ENCODE results near the gene NBPF3.
"Not testable (repeated sequence)": the region's sequence is repeated elsewhere in the genome, so short reads cannot be mapped to it uniquely, and the experiment has no call there.

DNA sequence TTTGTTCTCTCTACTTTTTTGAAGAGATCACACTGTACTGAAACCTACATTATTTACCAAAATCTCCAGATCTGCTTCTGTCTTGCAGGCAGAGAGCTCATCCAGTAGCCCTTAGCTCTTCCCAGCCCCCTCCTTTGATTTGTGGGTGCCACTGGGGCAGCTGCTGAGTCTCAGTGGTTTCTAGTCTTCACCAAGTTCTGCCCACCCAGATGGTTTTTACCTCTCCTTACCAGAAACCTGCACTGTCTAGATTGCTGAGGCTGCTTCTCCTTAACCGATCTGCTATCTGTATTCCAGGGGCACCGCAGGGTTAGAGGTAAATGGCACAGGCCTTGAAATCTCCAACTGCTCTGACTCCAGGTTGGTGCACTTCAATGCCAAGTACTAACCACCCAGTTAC, 6.7 kb downstream of the NBPF3 start:
- TF ChIP-seq, protein P1, sequence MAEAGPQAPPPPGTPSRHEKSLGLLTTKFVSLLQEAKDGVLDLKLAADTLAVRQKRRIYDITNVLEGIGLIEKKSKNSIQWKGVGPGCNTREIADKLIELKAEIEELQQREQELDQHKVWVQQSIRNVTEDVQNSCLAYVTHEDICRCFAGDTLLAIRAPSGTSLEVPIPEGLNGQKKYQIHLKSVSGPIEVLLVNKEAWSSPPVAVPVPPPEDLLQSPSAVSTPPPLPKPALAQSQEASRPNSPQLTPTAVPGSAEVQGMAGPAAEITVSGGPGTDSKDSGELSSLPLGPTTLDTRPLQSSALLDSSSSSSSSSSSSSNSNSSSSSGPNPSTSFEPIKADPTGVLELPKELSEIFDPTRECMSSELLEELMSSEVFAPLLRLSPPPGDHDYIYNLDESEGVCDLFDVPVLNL (CRISPR knock-in tag; IDR thresholded peaks at IDR 0.05; ENCODE audit: borderline replicate concordance, low read depth): not testable (repeated sequence)
- TF ChIP-seq, protein P2, sequence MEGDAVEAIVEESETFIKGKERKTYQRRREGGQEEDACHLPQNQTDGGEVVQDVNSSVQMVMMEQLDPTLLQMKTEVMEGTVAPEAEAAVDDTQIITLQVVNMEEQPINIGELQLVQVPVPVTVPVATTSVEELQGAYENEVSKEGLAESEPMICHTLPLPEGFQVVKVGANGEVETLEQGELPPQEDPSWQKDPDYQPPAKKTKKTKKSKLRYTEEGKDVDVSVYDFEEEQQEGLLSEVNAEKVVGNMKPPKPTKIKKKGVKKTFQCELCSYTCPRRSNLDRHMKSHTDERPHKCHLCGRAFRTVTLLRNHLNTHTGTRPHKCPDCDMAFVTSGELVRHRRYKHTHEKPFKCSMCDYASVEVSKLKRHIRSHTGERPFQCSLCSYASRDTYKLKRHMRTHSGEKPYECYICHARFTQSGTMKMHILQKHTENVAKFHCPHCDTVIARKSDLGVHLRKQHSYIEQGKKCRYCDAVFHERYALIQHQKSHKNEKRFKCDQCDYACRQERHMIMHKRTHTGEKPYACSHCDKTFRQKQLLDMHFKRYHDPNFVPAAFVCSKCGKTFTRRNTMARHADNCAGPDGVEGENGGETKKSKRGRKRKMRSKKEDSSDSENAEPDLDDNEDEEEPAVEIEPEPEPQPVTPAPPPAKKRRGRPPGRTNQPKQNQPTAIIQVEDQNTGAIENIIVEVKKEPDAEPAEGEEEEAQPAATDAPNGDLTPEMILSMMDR (IDR thresholded peaks at IDR 0.05): not testable (repeated sequence)
- TF ChIP-seq, protein P3, sequence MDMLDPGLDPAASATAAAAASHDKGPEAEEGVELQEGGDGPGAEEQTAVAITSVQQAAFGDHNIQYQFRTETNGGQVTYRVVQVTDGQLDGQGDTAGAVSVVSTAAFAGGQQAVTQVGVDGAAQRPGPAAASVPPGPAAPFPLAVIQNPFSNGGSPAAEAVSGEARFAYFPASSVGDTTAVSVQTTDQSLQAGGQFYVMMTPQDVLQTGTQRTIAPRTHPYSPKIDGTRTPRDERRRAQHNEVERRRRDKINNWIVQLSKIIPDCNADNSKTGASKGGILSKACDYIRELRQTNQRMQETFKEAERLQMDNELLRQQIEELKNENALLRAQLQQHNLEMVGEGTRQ (CRISPR knock-in tag; IDR thresholded peaks at IDR 0.05): not testable (repeated sequence)
- not testable (repeated sequence) for TF ChIP-seq SMAD3 (CRISPR knock-in tag; IDR thresholded peaks at IDR 0.05; ENCODE audit: borderline replicate concordance); NR2C2 (CRISPR knock-in tag; IDR thresholded peaks at IDR 0.05); JUN (CRISPR knock-in tag; IDR thresholded peaks at IDR 0.05); TP53 (CRISPR knock-in tag; IDR thresholded peaks at IDR 0.05); SP1 (CRISPR knock-in tag; conservative IDR thresholded peaks at IDR 0.05)
- TF ChIP-seq, protein P4, sequence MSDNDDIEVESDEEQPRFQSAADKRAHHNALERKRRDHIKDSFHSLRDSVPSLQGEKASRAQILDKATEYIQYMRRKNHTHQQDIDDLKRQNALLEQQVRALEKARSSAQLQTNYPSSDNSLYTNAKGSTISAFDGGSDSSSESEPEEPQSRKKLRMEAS (CRISPR knock-in tag; IDR thresholded peaks at IDR 0.05): not testable (repeated sequence)
- TF ChIP-seq, protein P5, sequence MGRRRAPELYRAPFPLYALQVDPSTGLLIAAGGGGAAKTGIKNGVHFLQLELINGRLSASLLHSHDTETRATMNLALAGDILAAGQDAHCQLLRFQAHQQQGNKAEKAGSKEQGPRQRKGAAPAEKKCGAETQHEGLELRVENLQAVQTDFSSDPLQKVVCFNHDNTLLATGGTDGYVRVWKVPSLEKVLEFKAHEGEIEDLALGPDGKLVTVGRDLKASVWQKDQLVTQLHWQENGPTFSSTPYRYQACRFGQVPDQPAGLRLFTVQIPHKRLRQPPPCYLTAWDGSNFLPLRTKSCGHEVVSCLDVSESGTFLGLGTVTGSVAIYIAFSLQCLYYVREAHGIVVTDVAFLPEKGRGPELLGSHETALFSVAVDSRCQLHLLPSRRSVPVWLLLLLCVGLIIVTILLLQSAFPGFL (CRISPR knock-in tag; IDR thresholded peaks at IDR 0.05; ENCODE audit: borderline replicate concordance): not testable (repeated sequence)
- TF ChIP-seq, protein P6, sequence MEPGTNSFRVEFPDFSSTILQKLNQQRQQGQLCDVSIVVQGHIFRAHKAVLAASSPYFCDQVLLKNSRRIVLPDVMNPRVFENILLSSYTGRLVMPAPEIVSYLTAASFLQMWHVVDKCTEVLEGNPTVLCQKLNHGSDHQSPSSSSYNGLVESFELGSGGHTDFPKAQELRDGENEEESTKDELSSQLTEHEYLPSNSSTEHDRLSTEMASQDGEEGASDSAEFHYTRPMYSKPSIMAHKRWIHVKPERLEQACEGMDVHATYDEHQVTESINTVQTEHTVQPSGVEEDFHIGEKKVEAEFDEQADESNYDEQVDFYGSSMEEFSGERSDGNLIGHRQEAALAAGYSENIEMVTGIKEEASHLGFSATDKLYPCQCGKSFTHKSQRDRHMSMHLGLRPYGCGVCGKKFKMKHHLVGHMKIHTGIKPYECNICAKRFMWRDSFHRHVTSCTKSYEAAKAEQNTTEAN (CRISPR knock-in tag; IDR thresholded peaks at IDR 0.05): not testable (repeated sequence)
- TF ChIP-seq, protein P7, sequence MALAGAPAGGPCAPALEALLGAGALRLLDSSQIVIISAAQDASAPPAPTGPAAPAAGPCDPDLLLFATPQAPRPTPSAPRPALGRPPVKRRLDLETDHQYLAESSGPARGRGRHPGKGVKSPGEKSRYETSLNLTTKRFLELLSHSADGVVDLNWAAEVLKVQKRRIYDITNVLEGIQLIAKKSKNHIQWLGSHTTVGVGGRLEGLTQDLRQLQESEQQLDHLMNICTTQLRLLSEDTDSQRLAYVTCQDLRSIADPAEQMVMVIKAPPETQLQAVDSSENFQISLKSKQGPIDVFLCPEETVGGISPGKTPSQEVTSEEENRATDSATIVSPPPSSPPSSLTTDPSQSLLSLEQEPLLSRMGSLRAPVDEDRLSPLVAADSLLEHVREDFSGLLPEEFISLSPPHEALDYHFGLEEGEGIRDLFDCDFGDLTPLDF (CRISPR knock-in tag; IDR thresholded peaks at IDR 0.05): not testable (repeated sequence)
- TF ChIP-seq, protein P8, sequence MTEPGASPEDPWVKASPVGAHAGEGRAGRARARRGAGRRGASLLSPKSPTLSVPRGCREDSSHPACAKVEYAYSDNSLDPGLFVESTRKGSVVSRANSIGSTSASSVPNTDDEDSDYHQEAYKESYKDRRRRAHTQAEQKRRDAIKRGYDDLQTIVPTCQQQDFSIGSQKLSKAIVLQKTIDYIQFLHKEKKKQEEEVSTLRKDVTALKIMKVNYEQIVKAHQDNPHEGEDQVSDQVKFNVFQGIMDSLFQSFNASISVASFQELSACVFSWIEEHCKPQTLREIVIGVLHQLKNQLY (CRISPR knock-in tag; IDR thresholded peaks at IDR 0.05): not testable (repeated sequence)

All from WTC11 (cell line).